H1 (cell line): ENCODE measurements around the gene ZNF232. TPM values are rescaled to one million over a fixed set of nuclear protein-coding genes. Genes with fewer than 3 reads are reported as not detected.
A peak's percentile ranks its signal among the peaks of the same experiment; 100 is the strongest.
"Not testable (repeated sequence)": the region's sequence is repeated elsewhere in the genome, so short reads cannot be mapped to it uniquely, and the experiment has no call there.

Experiments used
- CTCF ChIA-PET: fragments of 300-600 bp; sonication (Branson Sonifier 250); formaldehyde crosslinking; loops from one replicate; lab custom pipeline; 2021; ENCODE audit not compliant: partially characterized antibody; lab: Charles Lee
- POLR2A ChIA-PET: fragments of 300-600 bp; sonication (Branson Sonifier 250); formaldehyde crosslinking; loops from one replicate; lab custom pipeline; 2021; ENCODE audit warnings: inconsistent platforms; ENCODE audit not compliant: partially characterized antibody; lab: Charles Lee
- DNase-seq, 2 experiments: peaks; one replicate each; pipeline versions ENCODE4 v3.0.0 to v3.0.0-alpha.2; 2010 to 2022; ENCODE audit warnings: low spot score in 2 of 2, low read depth in 1 of 2, mixed read lengths in 1 of 2
- FAIRE-seq: peaks from 2 replicates; lab custom pipeline; 2011; peaks lifted over from hg19 to GRCh38; lab: Jason Lieb, UNC
- H2AFZ ChIP-seq: 2 replicates; pipeline ENCODE4 v1.8.1; 2012; ENCODE audit warnings: low read length, inconsistent platforms
- H2AK5ac ChIP-seq: 2 replicates; pipeline ENCODE4 v1.6.1; 2013; ENCODE audit warnings: low read depth, low read length
- H2BK120ac ChIP-seq: replicated peaks from 2 replicates; pipeline ENCODE3; 2013; ENCODE audit warnings: low read depth, low read length, inconsistent platforms
- H2BK12ac ChIP-seq: 2 replicates; pipeline ENCODE4 v1.6.1; 2013; ENCODE audit warnings: low read depth, low read length
- H2BK15ac ChIP-seq: 2 replicates; pipeline ENCODE4 v1.6.1; 2013; ENCODE audit warnings: low read length
- H2BK20ac ChIP-seq: 2 replicates; pipeline ENCODE4 v1.6.1; 2013; ENCODE audit warnings: low read length
- H2BK5ac ChIP-seq: 2 replicates; pipeline ENCODE4 v1.6.1; 2013; ENCODE audit warnings: low read depth, low read length
- H3K14ac ChIP-seq: 2 replicates; pipeline ENCODE4 v1.6.1; 2013; ENCODE audit warnings: inconsistent platforms; ENCODE audit not compliant: insufficient read length
- H3K18ac ChIP-seq: 2 replicates; pipeline ENCODE4 v1.6.1; 2013; ENCODE audit warnings: low read length; ENCODE audit errors: extremely low read depth
- H3K23ac ChIP-seq: 2 replicates; pipeline ENCODE4 v1.6.1; 2013; ENCODE audit warnings: inconsistent platforms; ENCODE audit not compliant: insufficient read length
- H3K23me2 ChIP-seq: 2 replicates; pipeline ENCODE4 v1.6.1; 2013; ENCODE audit warnings: low read depth, low read length
- H3K27ac ChIP-seq: 2 replicates; pipeline ENCODE4 v1.6.1; 2011; ENCODE audit warnings: low read depth, low read length, inconsistent platforms
- H3K27me3 ChIP-seq, 4 experiments: replicated peaks in 1 of 4; 1 replicate in 1 of 4; 2 replicates in 3 of 4; pipeline versions ENCODE4 v1.6.1 to v1.8.1; 2011 to 2013; ENCODE audit warnings: low read length in 3 of 4, mild to moderate bottlenecking in 3 of 4, inconsistent platforms in 2 of 4, mixed read lengths in 2 of 4, moderate library complexity in 1 of 4; ENCODE audit not compliant: control insufficient read depth in 3 of 4, insufficient read depth in 3 of 4; ENCODE audit errors: extremely low read depth in 1 of 4
- H3K36me3 ChIP-seq, 4 experiments: 2 replicates each; pipeline versions ENCODE4 v1.6.1 to v1.8.1; 2011 to 2013; ENCODE audit warnings: mild to moderate bottlenecking in 4 of 4, low read length in 3 of 4, moderate library complexity in 2 of 4, control low read depth in 1 of 4, inconsistent platforms in 1 of 4; ENCODE audit not compliant: insufficient read depth in 4 of 4, control insufficient read depth in 2 of 4
- H3K4ac ChIP-seq: replicated peaks from 2 replicates; pipeline ENCODE3; 2013; ENCODE audit warnings: low read length, low read depth, mixed read lengths, inconsistent platforms; ENCODE audit not compliant: insufficient read length
- H3K4me1 ChIP-seq, 4 experiments: replicated peaks in 1 of 4; 1 replicate in 1 of 4; 2 replicates in 3 of 4; pipeline versions ENCODE4 v1.6.1 to v1.8.1; 2011 to 2013; ENCODE audit warnings: low read length in 3 of 4, inconsistent platforms in 2 of 4, mixed read lengths in 1 of 4; ENCODE audit not compliant: insufficient read depth in 4 of 4, control insufficient read depth in 3 of 4
- H3K4me2 ChIP-seq, 2 experiments: 2 replicates each; pipeline versions ENCODE4 v1.6.1 to v1.8.1; 2011 to 2013; ENCODE audit warnings: low read depth in 2 of 2, low read length in 2 of 2, control low read depth in 1 of 2, inconsistent platforms in 1 of 2, mild to moderate bottlenecking in 1 of 2; ENCODE audit not compliant: insufficient read depth in 1 of 2
- H3K4me3 ChIP-seq, 4 experiments: fragments of 200-600, 300-600 bp in 1 of 4; sonication (generic), shearing (Covaris generic), sonication (Bioruptor Twin) in 1 of 4; 2 replicates each; pipeline versions ENCODE4 v1.5.1 to v1.8.1; 2011 to 2016; ENCODE audit warnings: low read length in 4 of 4, low read depth in 3 of 4, control low read depth in 2 of 4, inconsistent platforms in 2 of 4, mild to moderate bottlenecking in 2 of 4, mixed read lengths in 1 of 4, moderate library complexity in 1 of 4; ENCODE audit not compliant: insufficient read depth in 2 of 4; ENCODE audit errors: extremely low read depth in 1 of 4
- H3K56ac ChIP-seq: replicated peaks from 2 replicates; pipeline ENCODE3; 2013; ENCODE audit warnings: low read depth, mild to moderate bottlenecking, mixed read lengths, low read length, inconsistent platforms; ENCODE audit not compliant: insufficient read length
- H3K79me1 ChIP-seq: 2 replicates; pipeline ENCODE4 v1.6.1; 2013; ENCODE audit warnings: low read depth, low read length, control low read depth
- H3K79me2 ChIP-seq, 2 experiments: 2 replicates each; pipeline versions ENCODE4 v1.6.1 to v1.8.1; 2012 to 2013; ENCODE audit warnings: low read length in 2 of 2, mild to moderate bottlenecking in 2 of 2, inconsistent platforms in 1 of 2; ENCODE audit not compliant: insufficient read depth in 2 of 2, control insufficient read depth in 1 of 2
- H3K9ac ChIP-seq, 4 experiments: replicated peaks in 1 of 4; 1 replicate in 1 of 4; 2 replicates in 3 of 4; pipeline versions ENCODE4 v1.6.1 to v1.8.1; 2011 to 2013; ENCODE audit warnings: low read depth in 3 of 4, low read length in 3 of 4, control low read depth in 2 of 4, mild to moderate bottlenecking in 2 of 4, moderate library complexity in 2 of 4, inconsistent platforms in 1 of 4; ENCODE audit errors: extremely low read depth in 1 of 4
- H3K9me3 ChIP-seq, 2 experiments: 2 replicates each; pipeline versions ENCODE4 v1.6.1 to v1.8.1; 2012 to 2013; ENCODE audit warnings: mild to moderate bottlenecking in 2 of 2, moderate library complexity in 2 of 2, control low read depth in 1 of 2, inconsistent platforms in 1 of 2, low read depth in 1 of 2, low read length in 1 of 2, mixed read lengths in 1 of 2; ENCODE audit not compliant: insufficient read depth in 2 of 2
- H4K20me1 ChIP-seq, 2 experiments: replicated peaks in 1 of 2; 2 replicates each; pipeline versions ENCODE3 to v1.8.1; 2011 to 2013; ENCODE audit warnings: inconsistent platforms in 2 of 2, low read length in 2 of 2, mild to moderate bottlenecking in 1 of 2; ENCODE audit not compliant: insufficient read depth in 2 of 2, control insufficient read depth in 1 of 2
- H4K5ac ChIP-seq: 2 replicates; pipeline ENCODE4 v1.6.1; 2013; ENCODE audit warnings: low read length, low read depth, mixed read lengths, inconsistent platforms; ENCODE audit not compliant: insufficient read length
- H4K8ac ChIP-seq: 2 replicates; pipeline ENCODE4 v1.8.0; 2013; ENCODE audit warnings: mild to moderate bottlenecking, moderate library complexity, low read length, inconsistent platforms; ENCODE audit not compliant: insufficient read depth; ENCODE audit errors: extremely low read depth
- H4K91ac ChIP-seq: replicated peaks from 2 replicates; pipeline ENCODE3; 2013; ENCODE audit warnings: low read length, mixed read lengths, inconsistent platforms; ENCODE audit not compliant: insufficient read length
- WGBS, 2 experiments: shearing (Covaris generic) in 1 of 2; methylation state at CpG; one replicate each; pipeline versions ENCODE4 v1.1.6 to v1.1.7; 2013 to 2015; ENCODE audit warnings: low lambda C conversion rate in 2 of 2, mixed read lengths in 2 of 2, inconsistent platforms in 1 of 2, low coverage in 1 of 2, missing lambda C conversion rate in 1 of 2; ENCODE audit not compliant: insufficient replicate concordance in 2 of 2, insufficient coverage in 1 of 2, insufficient read length in 1 of 2; ENCODE audit errors: extremely low coverage in 1 of 2, missing lambda C conversion rate in 1 of 2; 5-methylcytosine and 5-hydroxymethylcytosine counted together
- polyA plus RNA-seq, 7 experiments: library from polyadenylated mRNA; depleted of rRNA in 3 of 7; stranded (reverse) in 5 of 7; unstranded in 2 of 7; fragments of >200 nt in 5 of 7; fragments of 200-250 nt in 2 of 7; gene quantifications; 1 replicate in 5 of 7; 2 replicates in 1 of 7; 4 replicates in 1 of 7; pipeline versions ENCODE4 v1.2.1 to v1.2.3, GENCODE V29; 2011 to 2013; ENCODE audit warnings: missing spikeins in 2 of 7, mixed read lengths in 2 of 7
- total RNA-seq: library from RNA; stranded (reverse); fragmentation: NEBNext Ultra II Directional; extraction: Animal tissue kit (Norgen Biotek cat#: 25700); gene quantifications from 2 replicates; pipeline ENCODE4 v1.2.1, GENCODE V29; 2021

The ZNF232 gene
- total and polyA plus RNA-seq, 2 of the 8 experiments (the other 6 are each of a cell fraction or from before 2014, with no cell fraction given): 11.1 to 41.0 TPM

DNA sequence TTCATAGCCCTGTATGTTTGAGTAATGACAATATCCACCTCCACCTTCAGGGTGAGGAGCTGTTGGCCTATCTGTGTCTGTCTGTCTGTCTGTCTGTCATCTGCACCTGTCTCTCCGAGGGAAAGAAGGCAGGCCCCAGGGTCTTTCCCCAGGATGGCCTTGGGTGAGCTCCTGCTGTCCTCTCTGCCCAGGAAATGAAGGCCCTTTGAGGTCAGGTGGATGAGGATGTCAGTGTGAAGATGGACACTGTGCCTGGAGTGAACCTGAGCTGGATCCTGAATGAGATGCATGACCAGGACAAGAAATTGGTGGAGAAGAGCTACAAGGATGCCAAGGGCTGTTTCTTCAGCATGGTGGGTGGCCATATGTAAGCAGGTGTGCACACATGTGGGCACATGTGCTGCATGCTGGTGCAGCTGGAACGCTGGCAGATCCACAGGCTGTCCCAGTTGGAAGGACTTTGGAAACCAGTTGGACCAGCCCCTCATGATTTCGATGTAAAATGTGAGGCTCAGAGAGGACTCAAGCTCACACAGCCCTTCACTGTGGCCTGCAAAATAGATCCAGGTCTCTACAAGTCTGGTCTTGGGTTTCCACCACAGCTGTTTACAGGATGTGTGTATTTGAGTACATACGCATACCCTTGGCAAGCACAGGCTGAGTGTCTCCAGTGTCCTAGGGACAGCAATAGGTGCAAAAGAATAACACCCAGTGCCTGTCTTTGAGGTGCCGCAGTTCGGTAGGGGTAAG, 8.9 kb upstream of the ZNF232 start:
- not testable (repeated sequence) for H3K14ac ChIP-seq, H2BK5ac ChIP-seq, H3K18ac ChIP-seq, H3K9me3 ChIP-seq, H3K79me2 ChIP-seq, H3K4me1 ChIP-seq, H3K4me2 ChIP-seq, H3K9ac ChIP-seq, FAIRE-seq, H4K91ac ChIP-seq, H2BK120ac ChIP-seq, H3K79me1 ChIP-seq, DNase-seq, H3K23me2 ChIP-seq, H4K8ac ChIP-seq, H2AFZ ChIP-seq, H3K4me3 ChIP-seq, H3K36me3 ChIP-seq, H3K27ac ChIP-seq, H2BK20ac ChIP-seq, H4K5ac ChIP-seq, H2BK12ac ChIP-seq, H3K4ac ChIP-seq, H3K23ac ChIP-seq, H4K20me1 ChIP-seq, H2BK15ac ChIP-seq, H3K56ac ChIP-seq
- H2AK5ac ChIP-seq: 0 out of 2 replicates have a peak overlapping the region, but pooled peaks have one; percentile 53
- ChIA-PET CTCF (interaction anchor here (1.3 kb wide), 1 partner anchor 8 kb away, joined by 3 read pairs; no protein-coding TSS in a partner anchor), POLR2A (interaction anchor here (1.4 to 4.2 kb wide), 2 partner anchors 9 to 172 kb away, joined by 4 to 28 read pairs; partner anchors contain the start of genes PFN1 and ZNF232)
- WGBS, 2 experiments: 91% methylated on average over 6 of the region's 6 CpGs; no CpG with 5 or more reads in 1 of the 2 experiments
- H3K27me3 ChIP-seq: peaks cover 0 to 26% (median 15%) of the 10 kb centered on the region in 4 experiments; a peak in 6 of 7 replicates
